ENCODE measurements around the gene AMMECR1.

AMMECR1 gene

GRCh38 chrX:110222497-110223257 lies 95.2 kb downstream of the AMMECR1 start:
- peaks cover 1% of the 10 kb centered on the region for H3K36me3 Mint-ChIP-seq (ENCODE audit: low read depth)

GRCh38 chrX:110219920-110220319 lies 98.0 kb downstream of the AMMECR1 start:
- no peak overlapping the region for H3K4me3 Mint-ChIP-seq
- no peaks in the 10 kb centered on the region for H3K9me3 Mint-ChIP-seq
- peaks cover 6% of the 10 kb centered on the region for H3K36me3 Mint-ChIP-seq (ENCODE audit: low read depth)
- H3K27ac Mint-ChIP-seq = no peak overlapping the region
- H3K4me1 Mint-ChIP-seq (ENCODE audit: low read depth) = peaks cover 7% of the 10 kb centered on the region
- no peaks in the 10 kb centered on the region for H3K27me3 Mint-ChIP-seq (ENCODE audit: low read depth)

More at GRCh38 chrX:110222497-110223257, 95.2 kb downstream of the AMMECR1 start:
- Mint-ChIP-seq H3K9me3 (no peaks in the 10 kb centered on the region), H3K27ac (no peak overlapping the region), H3K27me3 (ENCODE audit: low read depth) (no peaks in the 10 kb centered on the region), H3K4me1 (ENCODE audit: low read depth) (peaks cover 7% of the 10 kb centered on the region), H3K4me3 (no peak overlapping the region)

DNA sequence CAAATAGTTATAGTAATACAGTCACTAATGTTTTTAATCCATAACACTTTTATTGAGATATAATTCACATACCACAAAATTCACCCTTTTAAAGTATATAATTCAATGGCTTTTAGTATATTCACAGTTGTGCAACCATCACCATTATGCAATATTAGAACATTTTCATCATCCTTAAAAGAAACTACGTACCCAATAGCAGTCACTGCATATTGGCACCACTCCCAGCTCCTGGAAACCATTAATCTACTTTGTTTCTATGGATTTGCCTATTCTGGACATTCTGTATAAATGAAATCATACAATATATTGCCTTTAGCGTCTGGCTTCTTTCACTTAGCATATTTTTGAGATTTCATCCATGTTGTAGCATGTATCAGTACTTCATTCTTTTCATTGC lies 99.3 kb downstream of the AMMECR1 start:
- H3K27me3 Mint-ChIP-seq (ENCODE audit: low read depth) = no peaks in the 10 kb centered on the region
- H3K36me3 Mint-ChIP-seq (ENCODE audit: low read depth) = peaks cover 8% of the 10 kb centered on the region
- H3K4me1 Mint-ChIP-seq (ENCODE audit: low read depth) = peaks cover 7% of the 10 kb centered on the region
- H3K4me3 Mint-ChIP-seq = no peak overlapping the region
- H3K9me3 Mint-ChIP-seq = no peaks in the 10 kb centered on the region
- H3K27ac Mint-ChIP-seq = no peak overlapping the region

- H3K36me3 Mint-ChIP-seq (ENCODE audit: low read depth) = peaks cover 6% of the 10 kb centered on the region
- no peak overlapping the region for H3K4me3 Mint-ChIP-seq
- H3K27ac Mint-ChIP-seq = no peak overlapping the region
- H3K27me3 Mint-ChIP-seq (ENCODE audit: low read depth) = no peaks in the 10 kb centered on the region
- peaks cover 5% of the 10 kb centered on the region for H3K4me1 Mint-ChIP-seq (ENCODE audit: low read depth)
- no peaks in the 10 kb centered on the region for H3K9me3 Mint-ChIP-seq
Measured at GRCh38 chrX:110216027-110216426, 101.9 kb downstream of the AMMECR1 start.

- peaks cover 5% of the 10 kb centered on the region for H3K4me1 Mint-ChIP-seq (ENCODE audit: low read depth)
- no peaks in the 10 kb centered on the region for H3K9me3 Mint-ChIP-seq
- peaks cover 6% of the 10 kb centered on the region for H3K36me3 Mint-ChIP-seq (ENCODE audit: low read depth)
- H3K4me3 Mint-ChIP-seq = no peak overlapping the region
- no peaks in the 10 kb centered on the region for H3K27me3 Mint-ChIP-seq (ENCODE audit: low read depth)
- no peak overlapping the region for H3K27ac Mint-ChIP-seq
Measured at GRCh38 chrX:110215411-110215810, 102.5 kb downstream of the AMMECR1 start.

GRCh38 chrX:110214684-110215083 lies 103.2 kb downstream of the AMMECR1 start:
- no peaks in the 10 kb centered on the region for H3K9me3 Mint-ChIP-seq
- no peaks in the 10 kb centered on the region for H3K27me3 Mint-ChIP-seq (ENCODE audit: low read depth)
- H3K36me3 Mint-ChIP-seq (ENCODE audit: low read depth) = peaks cover 8% of the 10 kb centered on the region
- H3K4me1 Mint-ChIP-seq (ENCODE audit: low read depth) = peaks cover 5% of the 10 kb centered on the region
- H3K27ac Mint-ChIP-seq = no peak overlapping the region
- no peak overlapping the region for H3K4me3 Mint-ChIP-seq

- no peaks in the 10 kb centered on the region for H3K27me3 Mint-ChIP-seq (ENCODE audit: low read depth)
- peaks cover 5% of the 10 kb centered on the region for H3K4me1 Mint-ChIP-seq (ENCODE audit: low read depth)
- H3K9me3 Mint-ChIP-seq = no peaks in the 10 kb centered on the region
- H3K4me3 Mint-ChIP-seq = no peak overlapping the region
- no peak overlapping the region for H3K27ac Mint-ChIP-seq
- peaks cover 8% of the 10 kb centered on the region for H3K36me3 Mint-ChIP-seq (ENCODE audit: low read depth)
Measured at GRCh38 chrX:110213183-110213582, 104.7 kb downstream of the AMMECR1 start.

DNA sequence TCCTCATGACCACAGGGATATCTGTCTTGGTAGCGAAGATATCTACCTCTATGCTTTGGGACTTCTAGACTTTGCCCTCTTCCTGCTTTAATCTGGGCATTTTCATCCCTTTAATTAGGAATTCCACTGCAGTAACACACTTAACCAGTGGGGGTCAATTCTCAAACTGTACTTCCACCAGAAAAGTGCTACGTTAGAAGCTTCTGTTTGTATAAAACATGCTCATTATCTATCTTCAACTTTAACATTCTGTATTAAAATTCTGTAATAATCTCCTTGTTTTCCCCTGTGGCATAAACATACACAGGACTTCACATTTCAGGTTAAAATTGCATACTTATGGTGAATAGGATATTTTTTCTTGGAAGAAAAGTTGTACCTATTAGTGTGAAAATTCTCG lies 105.6 kb downstream of the AMMECR1 start:
- H3K9me3 Mint-ChIP-seq = no peaks in the 10 kb centered on the region
- no peak overlapping the region for H3K4me3 Mint-ChIP-seq
- H3K27me3 Mint-ChIP-seq (ENCODE audit: low read depth) = no peaks in the 10 kb centered on the region
- H3K36me3 Mint-ChIP-seq (ENCODE audit: low read depth) = peaks cover 8% of the 10 kb centered on the region
- peaks cover under 1% of the 10 kb centered on the region for H3K4me1 Mint-ChIP-seq (ENCODE audit: low read depth)
- no peak overlapping the region for H3K27ac Mint-ChIP-seq

DNA sequence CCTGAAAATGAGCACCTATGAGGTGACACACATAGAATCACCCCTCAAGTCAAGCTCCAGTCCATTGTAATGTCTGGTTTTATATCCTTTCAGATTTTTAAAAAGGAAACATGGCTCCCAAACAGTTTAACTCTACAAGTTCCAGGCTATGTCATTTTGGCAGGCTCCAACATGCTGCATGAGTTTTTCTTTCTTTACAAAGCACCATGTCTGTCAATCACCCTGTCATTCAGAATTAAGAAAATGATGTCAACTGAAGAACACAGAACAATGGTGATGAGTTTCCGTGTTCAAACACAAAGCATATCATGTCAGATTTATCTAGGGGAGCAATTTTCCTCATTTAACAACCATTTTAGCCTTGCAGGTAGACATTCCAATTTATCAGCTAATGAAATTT lies 106.5 kb downstream of the AMMECR1 start:
- no peak overlapping the region for H3K27ac Mint-ChIP-seq
- peaks cover 8% of the 10 kb centered on the region for H3K36me3 Mint-ChIP-seq (ENCODE audit: low read depth)
- no peaks in the 10 kb centered on the region for H3K4me1 Mint-ChIP-seq (ENCODE audit: low read depth)
- H3K9me3 Mint-ChIP-seq = no peaks in the 10 kb centered on the region
- H3K27me3 Mint-ChIP-seq (ENCODE audit: low read depth) = no peaks in the 10 kb centered on the region
- H3K4me3 Mint-ChIP-seq = no peak overlapping the region

GRCh38 chrX:110210417-110211139 lies 107.3 kb downstream of the AMMECR1 start:
- Mint-ChIP-seq H3K4me1 (ENCODE audit: low read depth) (peaks cover 2% of the 10 kb centered on the region), H3K27me3 (ENCODE audit: low read depth) (no peaks in the 10 kb centered on the region), H3K36me3 (ENCODE audit: low read depth) (peaks cover 6% of the 10 kb centered on the region), H3K27ac (no peak overlapping the region), H3K9me3 (no peaks in the 10 kb centered on the region), H3K4me3 (no peak overlapping the region)

GRCh38 chrX:110208092-110208491 lies 109.8 kb downstream of the AMMECR1 start:
- no peak overlapping the region for H3K27ac Mint-ChIP-seq
- H3K27me3 Mint-ChIP-seq (ENCODE audit: low read depth) = no peaks in the 10 kb centered on the region
- H3K4me1 Mint-ChIP-seq (ENCODE audit: low read depth) = peaks cover 2% of the 10 kb centered on the region
- H3K36me3 Mint-ChIP-seq (ENCODE audit: low read depth) = peaks cover 2% of the 10 kb centered on the region
- no peak overlapping the region for H3K4me3 Mint-ChIP-seq
- no peaks in the 10 kb centered on the region for H3K9me3 Mint-ChIP-seq

- Mint-ChIP-seq H3K27me3 (ENCODE audit: low read depth) (no peaks in the 10 kb centered on the region), H3K36me3 (ENCODE audit: low read depth) (peaks cover 4% of the 10 kb centered on the region), H3K9me3 (no peaks in the 10 kb centered on the region), H3K27ac (no peak overlapping the region), H3K4me1 (ENCODE audit: low read depth) (peaks cover 2% of the 10 kb centered on the region), H3K4me3 (no peak overlapping the region)
Measured at GRCh38 chrX:110204986-110205385, 112.9 kb downstream of the AMMECR1 start.

GRCh38 chrX:110201799-110202198 lies 116.1 kb downstream of the AMMECR1 start:
- no peak overlapping the region for H3K4me3 Mint-ChIP-seq
- H3K27me3 Mint-ChIP-seq (ENCODE audit: low read depth) = no peaks in the 10 kb centered on the region
- peaks cover 4% of the 10 kb centered on the region for H3K36me3 Mint-ChIP-seq (ENCODE audit: low read depth)
- H3K9me3 Mint-ChIP-seq = no peaks in the 10 kb centered on the region
- H3K4me1 Mint-ChIP-seq (ENCODE audit: low read depth) = peaks cover 2% of the 10 kb centered on the region
- no peak overlapping the region for H3K27ac Mint-ChIP-seq

DNA sequence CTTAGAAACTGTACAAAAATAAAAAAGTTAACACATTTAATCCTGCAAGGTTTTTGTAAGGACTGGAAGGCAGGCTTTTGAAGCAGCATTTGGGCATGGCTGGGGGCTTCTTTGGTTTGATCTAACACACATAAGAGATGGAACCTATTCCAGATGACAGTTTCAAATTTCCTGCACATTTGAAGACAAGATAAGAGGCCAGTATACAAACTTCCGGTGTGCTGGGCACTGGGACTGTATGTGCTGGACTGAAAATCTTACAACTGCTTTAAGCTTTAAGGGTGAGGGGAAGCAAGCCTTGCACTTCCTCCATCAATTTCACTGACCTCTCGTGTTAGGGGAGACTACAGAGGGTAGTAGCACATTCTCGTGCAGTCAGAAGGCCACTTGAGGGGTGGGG lies 122.9 kb downstream of the AMMECR1 start:
- Mint-ChIP-seq H3K9me3 (no peaks in the 10 kb centered on the region), H3K36me3 (ENCODE audit: low read depth) (peaks cover 4% of the 10 kb centered on the region), H3K4me3 (no peak overlapping the region), H3K27ac (no peak overlapping the region), H3K27me3 (ENCODE audit: low read depth) (no peaks in the 10 kb centered on the region), H3K4me1 (ENCODE audit: low read depth) (no peaks in the 10 kb centered on the region)

- no peaks in the 10 kb centered on the region for H3K27me3 Mint-ChIP-seq (ENCODE audit: low read depth)
- peaks cover 16% of the 10 kb centered on the region for H3K4me1 Mint-ChIP-seq (ENCODE audit: low read depth)
- H3K36me3 Mint-ChIP-seq (ENCODE audit: low read depth) = peaks cover 4% of the 10 kb centered on the region
- no peaks in the 10 kb centered on the region for H3K9me3 Mint-ChIP-seq
- no peak overlapping the region for H3K27ac Mint-ChIP-seq
- H3K4me3 Mint-ChIP-seq = no peak overlapping the region
Measured at GRCh38 chrX:110192516-110192915, 125.4 kb downstream of the AMMECR1 start.

Data from T-helper 1 cell treated with Interleukin-12 subunit alpha and Interleukin-12 subunit beta and Interleukin-4 antibody, amounts not matched to agents 30 μg/mL and 1 μg/mL, for 36 hours (primary cell).